Measurements from ENCODE around the gene RAB4B.
"Not testable (repeated sequence)": the region's sequence is repeated elsewhere in the genome, so short reads cannot be mapped to it uniquely, and the experiment has no call there.

RAB4B gene

GRCh38 chr19:40777937-40778705 lies at the start of gene RAB4B:
TSS of gene RAB4B (plus strand) at chr19:40778247. CDS start at chr19:40778376, 129 bp downstream.
- DNase-seq: peak; percentile 77

GRCh38 chr19:40730065-40730464 lies 48.0 kb upstream of the RAB4B start:
- DNase-seq: not testable (repeated sequence)

- not testable (repeated sequence) for DNase-seq
Observed at GRCh38 chr19:40732304-40732703, 45.7 kb upstream of the RAB4B start.

- DNase-seq: no peak
Observed at GRCh38 chr19:40733149-40733548, 44.9 kb upstream of the RAB4B start.

- DNase-seq: no peak
Observed at GRCh38 chr19:40735013-40735771, 42.9 kb upstream of the RAB4B start.

GRCh38 chr19:40736661-40737060 lies 41.4 kb upstream of the RAB4B start:
- DNase-seq: no peak

- no peak for DNase-seq
Observed at GRCh38 chr19:40737102-40737644, 40.9 kb upstream of the RAB4B start.

GRCh38 chr19:40739030-40739839 lies 38.8 kb upstream of the RAB4B start:
- DNase-seq: no peak

GRCh38 chr19:40739871-40740703 lies 38.0 kb upstream of the RAB4B start:
- DNase-seq: no peak

- no peak for DNase-seq
Observed at GRCh38 chr19:40740747-40741146, 37.3 kb upstream of the RAB4B start.

- no peak for DNase-seq
Observed at GRCh38 chr19:40741527-40742390, 36.3 kb upstream of the RAB4B start.

GRCh38 chr19:40742477-40742876 lies 35.6 kb upstream of the RAB4B start:
- DNase-seq: no peak

GRCh38 chr19:40742886-40743285 lies 35.2 kb upstream of the RAB4B start:
- DNase-seq: no peak

GRCh38 chr19:40743926-40744325 lies 34.1 kb upstream of the RAB4B start:
- no peak for DNase-seq

GRCh38 chr19:40744554-40745401 lies 33.3 kb upstream of the RAB4B start:
- DNase-seq: no peak

GRCh38 chr19:40745402-40745780 lies 32.7 kb upstream of the RAB4B start:
- no peak for DNase-seq

GRCh38 chr19:40747536-40747935 lies 30.5 kb upstream of the RAB4B start:
- DNase-seq: no peak

GRCh38 chr19:40750058-40750873 lies 27.8 kb upstream of the RAB4B start, which contains the start of gene ACTMAP:
TSS of gene ACTMAP (minus strand) at chr19:40750477. CDS start at chr19:40749803, 674 bp downstream.
- peak; percentile 85 for DNase-seq
